HS-5 (cell line): Measurements from ENCODE around the gene SLC25A21.
A peak's percentile ranks its signal among the peaks of the same experiment; 100 is the strongest.

Experiments used
- DNase-seq: peaks from one replicate; pipeline ENCODE4 v3.0.0-alpha.2; 2012; ENCODE audit warnings: low read depth

Gene SLC25A21

DNA sequence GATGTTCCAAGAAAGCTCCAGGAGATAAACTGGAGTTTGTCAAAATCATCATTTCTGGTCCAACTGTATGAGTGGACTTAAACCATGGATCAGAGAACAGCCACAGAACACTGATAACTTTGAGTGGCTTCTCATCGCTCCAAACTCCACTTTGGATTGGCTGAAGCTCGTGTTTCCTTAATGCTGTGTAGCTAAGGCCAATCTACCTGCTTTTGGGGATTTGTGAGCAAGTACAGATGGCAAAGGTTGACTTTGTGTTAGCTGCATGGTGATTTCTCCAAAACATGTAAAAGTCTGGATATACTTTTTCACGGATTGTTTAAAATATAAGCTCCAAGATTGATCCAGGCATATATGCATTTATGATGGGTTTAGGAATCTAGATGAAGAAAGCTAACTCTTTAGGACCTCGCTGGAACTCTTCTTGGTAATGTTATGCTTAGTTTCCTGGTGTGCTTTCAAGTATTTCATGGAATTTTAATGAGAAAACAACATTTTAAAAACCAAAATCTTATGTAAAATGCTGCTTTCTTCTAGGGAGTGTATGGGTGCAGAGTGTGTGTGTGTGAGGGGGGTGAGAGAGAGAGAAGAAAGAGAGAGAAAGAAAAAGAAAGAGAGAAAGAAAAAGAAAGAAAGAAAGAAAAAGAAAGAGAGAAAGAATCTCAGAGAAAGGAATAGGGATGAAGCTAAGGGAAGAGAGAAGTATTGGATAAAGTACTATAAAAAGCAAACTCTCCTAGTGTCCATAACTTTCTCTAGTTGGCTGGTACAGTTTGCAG lies 522.3 kb downstream of the SLC25A21 start:
- no peak for DNase-seq

DNA sequence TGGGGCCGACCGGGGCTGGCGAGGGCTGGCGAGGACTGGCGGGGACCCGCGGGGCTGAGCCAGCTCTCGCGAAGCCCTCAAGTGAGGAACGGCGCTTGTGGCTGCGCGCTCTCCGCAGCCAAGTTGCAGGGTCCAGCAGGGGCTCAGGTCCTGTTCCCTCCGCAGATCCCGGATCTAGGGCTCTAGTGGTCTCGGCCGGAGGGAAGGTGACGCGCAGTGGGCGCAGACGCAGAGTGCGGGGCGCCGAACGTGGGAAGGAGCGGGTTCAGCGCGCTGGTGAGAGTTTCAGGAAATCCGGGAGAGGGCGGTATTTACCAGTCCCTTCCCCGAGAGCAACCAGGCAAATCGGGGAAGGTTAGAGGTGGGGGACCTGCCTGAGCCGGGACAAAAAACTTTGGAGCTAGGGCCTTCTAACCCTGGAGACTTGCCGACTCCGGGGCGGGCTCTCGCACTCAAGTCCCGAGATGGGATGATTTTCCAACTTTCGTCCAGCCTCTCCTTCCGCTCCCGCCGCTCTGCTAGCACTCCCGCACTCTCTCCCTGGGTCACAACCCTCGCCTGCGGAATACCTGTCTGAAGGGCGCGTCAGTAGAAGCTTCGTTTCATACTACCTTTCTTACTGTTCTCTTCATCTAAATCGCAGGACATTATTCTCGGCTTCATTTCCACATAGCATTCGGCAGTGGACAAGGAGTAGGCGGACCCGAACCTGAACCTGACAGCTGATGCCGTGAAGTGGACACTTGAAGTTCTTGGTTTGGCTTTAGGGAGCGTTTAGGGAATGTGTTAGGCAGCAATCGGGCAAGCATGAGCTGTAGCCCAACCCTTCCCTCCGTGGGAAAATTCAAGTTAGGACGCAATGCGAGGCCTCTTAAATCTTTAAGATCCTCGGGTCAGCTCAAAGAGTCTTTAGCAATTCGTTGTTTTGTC lies 524.3 kb downstream of the SLC25A21 start:
- peak; percentile 24 for DNase-seq

DNA sequence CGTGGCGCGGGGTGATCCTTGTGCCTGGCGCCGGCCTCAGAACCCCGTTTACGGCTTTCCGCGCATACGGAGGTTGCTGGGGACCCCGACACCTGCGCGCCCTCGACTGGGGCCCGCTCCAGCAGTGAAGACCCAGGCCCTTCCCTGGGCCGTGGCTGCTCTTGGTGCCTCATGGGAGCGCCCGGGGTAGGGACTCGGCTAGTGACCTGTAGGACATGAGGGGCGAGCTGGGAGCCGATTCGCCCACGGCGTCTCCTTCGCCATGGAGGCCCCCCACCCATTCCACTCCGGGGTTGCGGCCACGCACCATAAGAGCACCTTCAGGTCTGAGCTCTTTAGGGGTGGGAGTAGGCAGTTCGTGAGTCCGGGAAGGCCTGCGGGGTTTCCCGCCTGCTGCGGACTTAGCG lies 525.0 kb downstream of the SLC25A21 start:
- DNase-seq: no peak

DNA sequence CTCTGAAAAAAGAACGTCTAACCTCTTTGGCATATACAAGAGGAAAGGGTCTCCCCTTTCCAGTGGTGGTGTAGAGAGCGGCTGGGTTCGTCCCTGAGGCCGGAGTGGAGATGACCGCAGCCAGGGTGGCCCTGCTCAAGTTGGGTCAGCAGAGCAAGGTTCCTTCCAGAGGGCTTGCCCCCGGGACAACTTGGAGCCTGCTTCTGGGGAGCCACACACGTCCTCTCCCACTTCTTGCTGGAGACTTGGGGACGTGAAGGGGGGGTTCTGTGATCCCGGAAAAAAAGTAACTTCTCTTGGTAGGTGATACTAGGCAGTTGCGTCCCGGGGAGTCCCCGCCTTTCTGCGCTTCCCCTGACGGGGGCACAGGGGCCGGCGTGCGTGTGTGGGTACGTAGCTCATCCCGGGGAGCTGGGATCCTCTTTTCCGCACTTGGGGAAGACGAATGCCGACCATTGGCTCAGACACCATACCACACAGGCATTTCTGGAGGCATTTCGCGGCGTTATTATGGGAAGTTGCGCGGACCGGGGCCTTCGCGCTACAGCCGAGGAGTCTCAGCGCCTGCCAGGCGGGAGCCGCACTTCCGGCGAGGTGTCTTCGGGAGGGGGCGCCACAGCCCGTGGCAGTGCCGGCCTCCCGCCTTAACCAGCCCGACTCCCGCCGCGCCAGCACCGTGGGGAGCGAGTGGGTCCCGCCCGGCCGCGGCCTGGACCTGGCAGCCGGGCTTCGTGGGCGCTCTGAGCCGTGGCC lies 525.6 kb downstream of the SLC25A21 start:
- DNase-seq: no peak

DNA sequence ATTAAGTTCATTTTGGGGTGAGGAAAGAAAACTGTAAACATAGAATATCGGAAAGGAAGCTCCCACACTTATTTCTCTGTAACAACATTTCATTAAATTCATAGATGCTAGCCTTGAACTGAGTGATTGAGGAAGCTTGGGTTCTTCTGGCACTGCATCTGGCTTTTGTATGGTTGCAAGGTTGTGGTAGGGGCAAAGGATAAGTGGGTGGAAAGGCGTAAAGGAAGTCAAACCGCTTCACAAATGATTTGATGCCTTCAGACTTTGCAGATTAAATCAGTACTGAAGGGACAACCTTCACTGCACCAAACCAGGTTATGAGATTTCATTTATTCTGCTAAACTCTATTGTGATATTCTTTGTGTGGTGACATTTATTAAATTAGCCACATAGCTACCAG lies 538.8 kb downstream of the SLC25A21 start:
- no peak for DNase-seq
